Activated T-cell treated with anti-CD3 and anti-CD28 coated beads for 48 hours (primary cell): ENCODE measurements around the gene YPEL3.
A peak's percentile ranks its signal among the peaks of the same experiment; 100 is the strongest.

ENCODE experiments used
- DNase-seq: peaks from one replicate; pipeline ENCODE4 v3.0.0-alpha.2; 2020; ENCODE audit warnings: low read depth

YPEL3 gene

DNA sequence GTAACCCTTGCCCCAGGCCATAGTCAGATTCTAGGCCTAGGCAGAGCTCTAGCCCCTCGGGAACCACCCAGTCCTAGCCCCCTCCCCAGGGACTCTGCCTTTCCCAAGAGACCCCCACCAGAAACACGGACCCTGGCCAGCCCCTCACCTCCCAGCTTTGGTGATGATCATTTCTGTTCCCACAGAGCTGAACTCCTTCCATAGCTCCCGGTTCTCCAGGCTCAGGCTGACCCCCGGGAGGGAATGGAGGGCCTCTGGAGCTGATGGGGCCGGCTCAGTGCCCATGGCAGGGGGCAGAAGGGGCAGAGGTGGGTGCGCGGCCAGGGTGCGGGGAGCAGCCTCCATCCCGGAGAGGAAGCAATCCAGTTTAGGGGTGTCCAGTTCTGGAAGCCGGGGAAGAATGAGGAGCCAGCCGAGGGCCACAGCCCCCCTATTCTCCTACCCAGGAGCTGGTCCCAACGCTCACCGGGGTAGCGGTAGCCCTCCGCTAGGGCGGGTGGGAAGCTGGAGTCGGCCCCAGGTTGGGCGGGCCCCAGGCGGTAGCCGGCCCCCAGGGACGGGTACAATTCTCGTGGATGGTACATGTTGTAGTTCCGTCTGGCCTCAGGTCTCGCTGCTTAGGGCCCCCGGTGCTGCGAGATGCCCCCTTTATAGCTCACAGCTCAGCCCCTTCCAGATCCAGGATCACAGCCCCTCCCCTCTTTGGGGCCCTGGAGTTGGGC is 5.2 kb downstream of the YPEL3 start:
- DNase-seq: no peak

DNA sequence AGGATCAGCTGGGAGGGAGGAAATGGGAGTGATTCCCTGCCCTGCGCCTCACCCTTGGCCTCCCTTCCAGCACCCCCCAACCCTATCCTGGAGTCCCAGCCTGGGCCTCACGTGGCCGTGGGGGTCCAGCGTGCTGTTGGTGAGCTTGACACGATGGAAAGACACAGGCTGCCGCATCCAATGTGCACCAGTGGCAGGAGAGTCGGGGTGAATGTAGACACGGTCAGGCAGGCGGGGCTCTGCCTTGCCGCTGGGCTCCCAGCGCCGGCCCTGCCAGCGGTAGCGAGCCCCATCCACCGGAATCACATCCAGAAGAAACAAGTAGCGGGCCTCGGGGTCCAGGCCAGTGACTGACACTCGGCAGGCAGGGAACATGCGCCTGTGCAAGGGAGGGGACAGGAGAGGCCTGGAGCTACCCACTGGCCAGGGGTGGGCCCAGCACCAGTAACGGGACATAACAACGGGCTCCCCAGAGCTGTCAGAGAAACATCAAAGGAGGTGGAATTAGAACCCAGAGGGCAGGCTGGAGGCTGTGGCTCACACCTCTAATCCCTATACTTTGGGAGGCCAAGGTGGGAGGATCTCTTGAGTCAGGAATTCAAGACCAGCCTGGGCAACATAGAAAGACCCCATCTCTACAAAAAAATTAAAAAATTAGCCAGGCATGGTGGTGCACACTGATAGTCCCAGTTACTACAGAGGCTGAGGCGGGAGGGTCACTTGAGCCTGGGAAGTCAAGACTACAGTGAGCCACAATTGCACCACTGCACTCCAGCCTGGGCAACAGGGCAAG is 7.0 kb downstream of the YPEL3 start:
- no peak for DNase-seq

DNA sequence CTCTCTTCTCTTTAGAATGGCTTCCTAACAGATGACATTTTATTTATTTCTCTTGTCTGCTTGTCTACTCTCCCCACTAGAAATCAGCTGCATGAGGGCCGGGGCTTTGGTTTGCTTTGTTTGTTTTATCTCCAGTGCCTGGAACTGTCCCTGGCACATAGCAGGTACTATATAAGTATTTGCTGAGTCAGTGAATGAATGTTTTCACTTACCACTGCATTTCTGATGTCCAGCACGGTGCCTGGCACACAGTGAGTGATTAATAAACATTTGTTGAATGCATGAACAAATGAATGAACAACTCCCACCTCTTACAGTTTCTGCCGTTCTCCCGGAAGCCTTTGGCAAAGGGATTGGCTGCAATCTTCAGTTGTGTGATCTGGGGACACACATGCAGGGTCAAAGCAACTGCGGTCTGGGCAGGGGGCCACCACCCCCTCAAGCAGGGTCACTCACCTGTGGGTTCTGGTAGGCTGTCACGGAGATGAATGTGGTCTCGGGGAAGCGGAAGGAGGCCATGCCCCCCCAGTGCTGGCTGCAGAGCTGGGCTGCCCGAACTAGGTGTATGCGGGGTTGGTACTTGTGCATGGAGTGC is 7.7 kb downstream of the YPEL3 start:
- no peak for DNase-seq

DNA sequence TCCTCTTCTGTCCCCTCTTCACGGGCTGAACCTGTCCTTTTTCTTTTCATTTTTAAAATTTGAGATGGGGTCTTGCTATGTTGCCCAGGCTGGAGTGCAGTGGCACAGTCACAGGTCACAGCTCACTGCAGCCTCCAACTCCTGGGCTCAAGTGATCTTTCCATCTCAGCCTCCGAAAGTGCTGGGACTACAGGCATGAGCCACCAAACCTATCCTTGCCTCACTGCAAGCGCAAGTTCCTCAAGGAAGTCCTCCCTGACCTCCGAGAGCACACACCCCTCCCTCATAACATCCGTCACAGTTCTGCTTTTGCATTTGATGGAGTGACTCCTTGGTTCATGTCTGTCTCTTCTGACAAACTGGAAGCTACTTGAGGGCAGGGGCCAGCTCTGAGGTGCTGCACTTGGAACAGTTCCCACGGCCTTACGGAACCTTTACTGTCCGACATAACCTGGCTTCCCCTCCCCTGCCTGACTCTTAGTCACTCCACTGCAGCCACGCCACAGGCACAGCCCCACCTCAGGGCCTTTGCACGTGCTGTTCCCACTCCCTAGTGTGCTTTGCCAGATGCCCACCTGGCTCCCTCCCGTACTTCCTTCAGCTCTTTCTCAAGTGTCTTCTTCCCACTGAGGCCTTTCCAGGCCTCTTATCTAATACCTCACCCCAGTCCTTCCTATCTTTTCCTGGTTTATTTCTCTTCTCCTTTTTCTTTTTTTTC is 8.7 kb downstream of the YPEL3 start:
- no peak for DNase-seq

DNA sequence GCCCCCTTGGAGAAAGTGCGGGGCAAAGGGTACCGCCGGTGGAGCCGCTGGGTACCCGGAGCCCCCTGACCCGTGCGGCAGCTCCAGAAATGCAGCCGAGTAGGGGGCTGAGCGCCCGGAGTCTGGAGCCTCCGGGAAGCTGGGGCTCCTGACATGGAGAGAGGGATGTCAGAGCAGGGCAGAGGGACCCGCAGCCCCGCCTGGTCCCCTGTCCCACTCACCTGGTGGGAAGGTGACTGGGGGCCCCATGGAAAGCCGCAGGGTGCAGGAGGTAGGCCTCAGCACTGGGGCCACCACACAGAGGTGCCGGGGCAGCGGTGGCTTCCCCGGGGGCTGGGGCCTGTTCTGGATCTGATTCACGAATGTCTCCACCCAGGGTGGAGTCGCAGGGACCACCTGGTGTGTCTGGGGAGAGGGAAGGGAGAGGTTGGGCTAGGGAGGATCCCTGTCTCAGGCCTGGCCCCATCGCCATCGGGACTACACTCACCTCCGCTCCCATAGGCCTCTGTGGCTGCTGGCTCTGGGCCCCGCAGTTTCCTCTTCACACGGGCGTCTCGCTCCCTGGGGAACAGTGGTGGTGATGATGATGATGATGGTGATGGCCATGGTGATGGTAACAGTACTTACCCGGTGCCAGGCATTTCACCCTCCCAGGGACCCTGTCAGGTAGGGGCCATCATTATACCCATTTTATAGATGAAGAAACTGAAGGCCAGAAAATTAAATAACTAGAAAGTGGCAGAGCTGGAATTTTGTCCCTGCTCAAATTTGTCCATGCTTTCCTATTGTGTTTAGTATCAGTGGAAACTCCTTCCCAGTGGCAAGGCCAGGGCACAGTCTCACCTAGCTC is 9.5 kb downstream of the YPEL3 start:
- no peak for DNase-seq

DNA sequence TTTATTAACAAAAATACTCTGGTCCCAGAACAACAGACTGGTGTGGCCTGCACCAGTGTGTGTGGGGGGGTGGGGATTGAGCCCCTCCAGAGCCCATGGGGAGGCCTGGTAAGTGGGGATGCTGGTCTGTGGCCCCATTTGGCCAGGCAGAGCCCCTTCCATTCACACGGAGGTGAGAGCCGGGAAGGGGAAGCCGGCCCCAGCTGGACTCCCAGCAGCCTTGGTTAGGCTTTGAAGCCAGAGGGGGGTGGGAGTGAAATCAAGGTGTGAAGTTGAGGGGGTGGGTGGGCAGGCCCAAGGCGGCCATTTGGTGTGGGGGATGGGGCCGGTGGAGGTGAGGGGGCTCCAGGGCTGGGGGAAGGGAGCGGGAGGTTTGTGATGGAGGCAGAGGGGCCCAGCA is 10.2 kb downstream of the YPEL3 start:
- DNase-seq: no peak

DNA sequence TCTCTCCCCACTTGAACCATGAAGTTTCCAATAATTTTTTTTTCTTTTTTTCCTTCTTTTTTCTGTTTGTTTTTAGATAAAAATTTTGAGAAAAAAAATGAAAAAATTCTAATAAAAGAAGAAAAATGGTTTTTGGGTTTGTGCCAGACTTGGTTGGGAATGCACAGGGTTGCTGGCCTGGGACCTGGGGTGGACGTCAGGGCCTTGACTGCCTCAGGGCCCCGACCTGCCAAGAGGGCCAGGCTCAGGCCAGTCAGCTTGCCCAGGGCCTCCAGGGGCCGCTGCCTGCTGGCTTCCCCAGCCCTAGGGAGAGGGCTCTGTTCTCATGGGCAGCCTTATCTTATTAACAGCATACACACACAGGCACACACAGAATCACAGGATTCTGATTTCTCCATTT is 10.8 kb downstream of the YPEL3 start:
- no peak for DNase-seq

DNA sequence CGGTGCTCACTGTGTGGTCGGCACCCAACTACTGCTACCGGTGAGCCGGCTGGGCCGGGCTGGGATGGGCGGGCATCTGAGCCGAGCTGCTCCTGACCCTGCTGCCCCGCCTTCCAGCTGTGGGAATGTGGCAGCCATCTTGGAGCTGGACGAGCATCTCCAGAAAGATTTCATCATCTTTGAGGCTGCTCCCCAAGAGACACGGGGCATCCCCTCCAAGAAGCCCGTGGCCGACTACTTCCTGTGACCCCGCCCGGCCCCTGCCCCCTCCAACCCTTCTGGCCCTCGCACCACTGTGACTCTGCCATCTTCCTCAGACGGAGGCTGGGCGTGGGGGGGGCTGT is 11.2 kb downstream of the YPEL3 start:
- no peak for DNase-seq

DNA sequence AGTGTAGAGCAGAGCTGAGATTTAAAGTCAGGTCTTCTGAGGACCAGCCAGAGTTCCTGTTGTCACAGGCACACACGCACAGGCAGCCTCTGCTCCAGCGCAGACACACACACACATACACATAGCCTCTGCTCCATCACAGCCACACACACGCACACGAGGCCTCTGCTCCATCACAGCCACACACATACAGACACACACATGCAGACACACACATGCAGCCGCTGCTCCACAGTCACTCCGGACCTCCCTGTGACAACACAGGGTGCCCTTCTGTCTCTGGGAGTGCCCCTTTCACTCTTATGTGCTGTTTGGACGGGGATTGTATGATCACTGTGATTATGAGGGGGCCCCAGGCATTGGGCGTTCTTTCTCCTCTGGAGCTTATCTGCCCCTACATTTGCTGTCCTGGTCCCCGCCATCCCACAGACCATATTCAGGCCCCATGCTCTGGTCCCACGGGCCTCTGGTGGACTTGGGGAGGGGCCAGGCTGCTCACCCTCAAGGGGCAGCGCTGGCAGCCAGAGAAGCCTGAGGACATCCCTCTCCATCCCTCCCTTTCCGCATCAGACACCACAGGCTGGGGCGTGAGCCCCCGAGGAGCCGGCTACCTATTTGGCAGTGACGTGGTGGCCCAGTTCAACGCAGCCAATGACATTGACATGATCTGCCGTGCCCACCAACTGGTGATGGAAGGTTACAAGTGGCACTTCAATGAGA is 11.8 kb downstream of the YPEL3 start:
- no peak for DNase-seq

DNA sequence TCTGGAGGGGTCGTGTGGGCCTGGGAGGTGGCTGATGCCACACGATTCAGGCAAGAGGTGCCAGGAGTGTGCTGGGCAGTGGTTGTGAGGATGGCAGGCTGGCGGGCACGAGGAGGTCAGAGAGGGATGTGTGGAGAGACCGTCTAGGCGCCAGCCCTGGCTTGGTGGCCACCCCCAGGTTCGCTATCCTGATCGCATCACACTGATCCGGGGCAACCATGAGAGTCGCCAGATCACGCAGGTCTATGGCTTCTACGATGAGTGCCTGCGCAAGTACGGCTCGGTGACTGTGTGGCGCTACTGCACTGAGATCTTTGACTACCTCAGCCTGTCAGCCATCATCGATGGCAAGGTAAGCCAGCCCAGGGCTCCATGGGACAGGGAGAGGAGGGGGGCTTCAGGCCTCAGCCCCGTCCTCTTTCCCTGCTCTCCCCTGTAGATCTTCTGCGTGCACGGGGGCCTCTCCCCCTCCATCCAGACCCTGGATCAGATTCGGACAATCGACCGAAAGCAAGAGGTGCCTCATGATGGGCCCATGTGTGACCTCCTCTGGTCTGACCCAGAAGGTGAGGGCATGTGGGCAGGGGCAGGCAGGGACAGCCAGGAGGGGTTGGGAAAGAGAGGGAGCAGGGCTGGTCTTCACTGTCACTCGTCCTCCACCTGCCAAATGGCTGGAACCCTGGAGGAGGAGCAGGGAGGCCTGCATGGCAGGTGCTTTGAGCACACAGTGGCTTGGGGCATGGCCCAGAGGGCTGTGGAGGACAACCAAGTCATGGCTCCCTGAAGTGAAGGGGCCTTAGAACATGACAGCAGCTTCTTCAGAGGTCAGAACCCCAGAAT is 12.6 kb downstream of the YPEL3 start:
- no peak for DNase-seq

DNA sequence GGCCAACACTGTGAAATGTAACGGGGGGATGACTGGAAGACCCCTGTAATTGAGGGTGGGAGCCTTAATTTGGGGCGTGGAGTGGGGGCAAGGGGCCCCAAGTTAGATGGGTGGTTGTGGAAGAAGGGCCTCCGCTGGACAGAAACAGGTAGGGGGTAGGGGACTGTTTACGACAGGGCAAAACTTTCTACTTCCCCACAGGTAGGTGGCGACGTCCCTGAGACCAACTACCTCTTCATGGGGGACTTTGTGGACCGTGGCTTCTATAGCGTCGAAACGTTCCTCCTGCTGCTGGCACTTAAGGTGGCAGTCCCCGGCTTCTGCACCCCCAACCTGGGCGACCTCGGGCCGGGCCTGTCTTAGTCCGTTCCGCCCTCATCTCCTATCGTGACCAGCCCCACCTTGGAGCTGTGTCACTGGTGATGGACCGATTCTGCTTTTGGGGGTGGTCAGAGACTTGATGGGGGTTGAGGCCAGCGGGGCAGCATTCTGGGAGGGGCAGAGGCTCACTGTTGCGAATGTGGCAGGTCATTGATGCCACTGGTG is 13.4 kb downstream of the YPEL3 start:
- DNase-seq: no peak

DNA sequence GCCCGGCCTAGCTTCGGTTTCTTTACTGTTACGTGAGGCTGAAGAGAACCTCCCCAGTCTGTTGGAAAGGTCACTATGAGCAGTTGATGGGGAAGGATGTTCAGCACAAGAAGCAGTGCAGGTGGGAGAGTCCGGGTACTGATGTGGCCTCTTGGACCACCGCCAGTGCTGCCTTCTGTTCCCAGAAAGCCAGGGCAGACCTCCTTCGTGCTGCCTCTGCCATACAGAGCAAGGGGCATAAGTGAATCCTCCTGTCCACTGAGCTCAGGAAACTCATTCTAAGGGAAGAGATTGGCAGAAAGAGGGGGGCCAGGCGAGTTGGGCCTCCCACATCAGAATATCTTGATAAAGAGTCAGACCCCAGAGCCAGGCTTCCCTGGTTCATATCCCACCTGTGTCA is 16.5 kb downstream of the YPEL3 start:
- no peak for DNase-seq

DNA sequence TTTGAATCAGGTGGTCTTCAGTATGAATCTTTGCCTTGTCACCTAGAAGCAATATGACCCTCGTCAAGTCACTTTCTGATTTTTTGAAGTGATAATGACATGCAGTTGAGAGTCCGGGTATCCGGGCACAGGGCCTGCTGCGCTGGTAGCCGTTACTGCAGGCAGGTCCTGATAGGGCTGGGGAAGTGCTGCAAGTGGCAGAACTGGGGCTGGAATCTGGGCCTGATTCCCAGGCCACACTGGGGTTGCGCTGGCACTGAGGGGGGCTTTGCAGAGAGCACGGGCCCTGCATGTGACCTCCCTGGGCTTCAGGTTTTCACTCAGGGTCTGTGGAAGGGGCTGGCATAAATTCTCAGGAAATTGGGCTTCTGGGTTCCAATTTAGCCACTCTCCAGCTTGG is 17.3 kb downstream of the YPEL3 start:
- no peak for DNase-seq

DNA sequence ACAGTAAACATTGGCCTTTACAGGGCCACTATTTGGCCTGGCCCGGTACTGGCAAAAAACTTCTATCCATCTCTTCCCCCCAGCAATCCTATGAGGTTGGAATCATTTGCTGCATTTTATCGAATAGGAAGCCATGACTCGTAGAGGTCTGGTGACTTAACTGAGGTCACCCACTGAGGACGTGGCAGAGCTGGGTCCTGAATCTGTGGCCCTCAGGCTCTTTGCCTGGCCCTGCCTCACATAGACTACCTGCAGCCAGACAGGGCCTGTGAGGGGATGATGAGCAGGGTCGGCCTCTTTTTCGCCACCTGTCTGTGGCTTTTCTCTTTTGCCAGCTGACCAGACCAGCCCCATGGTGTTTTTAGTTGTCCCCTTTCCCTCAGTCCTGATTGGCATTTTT is 18.4 kb downstream of the YPEL3 start:
- DNase-seq: no peak

DNA sequence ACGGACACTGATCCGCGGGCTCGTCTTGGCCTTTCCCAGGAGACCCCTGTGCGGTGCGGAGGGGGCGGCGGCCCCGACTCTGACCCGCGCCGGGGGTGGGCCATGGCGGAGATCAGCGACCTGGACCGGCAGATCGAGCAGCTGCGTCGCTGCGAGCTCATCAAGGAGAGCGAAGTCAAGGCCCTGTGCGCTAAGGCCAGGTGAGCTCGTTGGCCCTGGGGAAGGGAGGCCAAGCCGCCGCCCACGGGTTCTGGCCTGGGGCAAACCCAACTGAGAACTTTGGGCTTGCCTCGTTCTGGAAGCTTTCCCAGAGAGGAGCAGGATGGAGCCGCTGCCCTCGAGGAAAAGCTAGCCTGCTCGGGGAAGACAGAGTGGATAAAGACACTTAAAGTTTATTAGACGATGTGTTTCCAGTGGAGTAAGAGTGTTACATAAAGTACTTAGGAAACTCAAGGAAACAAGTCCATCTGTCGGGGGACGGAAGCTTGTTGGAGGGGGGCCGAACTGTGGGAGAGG is 19.7 kb downstream of the YPEL3 start:
- no peak for DNase-seq

DNA sequence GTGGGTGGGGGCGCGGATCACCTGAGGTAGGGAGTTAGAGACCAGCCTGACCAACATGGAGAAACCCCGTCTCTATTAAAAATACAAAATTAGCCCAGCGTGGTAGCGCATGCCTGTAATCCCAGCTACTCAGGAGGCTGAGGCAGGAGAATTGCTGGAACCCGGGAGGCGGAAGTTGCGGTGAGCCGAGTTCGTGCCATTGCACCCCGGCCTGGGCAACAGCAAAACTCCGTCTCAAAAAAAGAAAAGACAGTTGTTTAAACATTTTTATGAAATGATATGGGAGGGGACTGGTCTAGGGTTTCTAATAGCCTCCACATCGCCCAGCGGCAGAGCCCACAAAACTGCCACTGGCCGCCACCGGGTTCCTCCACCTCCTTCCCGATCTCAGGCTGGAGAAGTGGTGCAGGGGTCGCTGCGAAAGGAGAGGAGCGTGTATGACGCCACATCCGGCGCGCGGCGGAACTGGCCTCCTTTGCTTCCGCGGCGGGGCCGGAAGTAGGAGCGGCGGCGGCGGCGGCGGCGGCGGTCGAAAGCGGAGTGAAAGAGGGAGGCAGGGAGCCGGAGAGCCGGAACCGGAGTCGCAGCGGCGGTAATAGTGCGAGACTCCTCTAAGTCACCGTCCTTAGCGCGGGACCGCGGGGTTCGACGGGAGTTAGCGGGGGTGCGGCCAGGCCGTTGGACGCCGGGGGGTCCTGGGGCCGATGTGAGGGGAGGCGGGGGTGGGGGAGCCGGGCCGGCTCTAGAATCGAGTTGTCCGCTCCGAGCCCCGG is 20.3 kb downstream of the YPEL3 start, which contains the start of gene PPP4C:
PPP4C (plus strand) TSS at position 492 of the 773 bp plus-strand sequence. CDS start 384 bp downstream, outside the sequence.
- peak; percentile 89 for DNase-seq

DNA sequence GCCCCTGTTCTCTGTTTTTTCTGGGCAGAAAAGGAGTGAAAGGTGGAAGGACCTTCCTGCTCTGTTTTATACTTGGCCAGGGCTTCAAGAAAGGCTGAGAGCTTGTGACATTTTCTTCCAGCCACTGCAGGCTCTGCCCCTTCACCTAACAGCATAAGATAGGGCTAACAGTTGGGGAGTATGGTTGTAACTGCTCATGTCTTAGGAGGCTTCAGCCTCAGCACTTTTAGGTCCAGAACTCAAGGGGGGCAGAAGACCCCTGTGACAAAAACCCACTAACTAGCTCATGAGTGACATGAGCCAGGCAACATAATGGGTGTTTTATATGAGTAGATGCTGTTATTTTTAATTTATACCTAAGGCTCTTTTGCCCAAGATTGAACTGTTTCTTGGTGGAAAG is 25.5 kb downstream of the YPEL3 start:
- DNase-seq: no peak

DNA sequence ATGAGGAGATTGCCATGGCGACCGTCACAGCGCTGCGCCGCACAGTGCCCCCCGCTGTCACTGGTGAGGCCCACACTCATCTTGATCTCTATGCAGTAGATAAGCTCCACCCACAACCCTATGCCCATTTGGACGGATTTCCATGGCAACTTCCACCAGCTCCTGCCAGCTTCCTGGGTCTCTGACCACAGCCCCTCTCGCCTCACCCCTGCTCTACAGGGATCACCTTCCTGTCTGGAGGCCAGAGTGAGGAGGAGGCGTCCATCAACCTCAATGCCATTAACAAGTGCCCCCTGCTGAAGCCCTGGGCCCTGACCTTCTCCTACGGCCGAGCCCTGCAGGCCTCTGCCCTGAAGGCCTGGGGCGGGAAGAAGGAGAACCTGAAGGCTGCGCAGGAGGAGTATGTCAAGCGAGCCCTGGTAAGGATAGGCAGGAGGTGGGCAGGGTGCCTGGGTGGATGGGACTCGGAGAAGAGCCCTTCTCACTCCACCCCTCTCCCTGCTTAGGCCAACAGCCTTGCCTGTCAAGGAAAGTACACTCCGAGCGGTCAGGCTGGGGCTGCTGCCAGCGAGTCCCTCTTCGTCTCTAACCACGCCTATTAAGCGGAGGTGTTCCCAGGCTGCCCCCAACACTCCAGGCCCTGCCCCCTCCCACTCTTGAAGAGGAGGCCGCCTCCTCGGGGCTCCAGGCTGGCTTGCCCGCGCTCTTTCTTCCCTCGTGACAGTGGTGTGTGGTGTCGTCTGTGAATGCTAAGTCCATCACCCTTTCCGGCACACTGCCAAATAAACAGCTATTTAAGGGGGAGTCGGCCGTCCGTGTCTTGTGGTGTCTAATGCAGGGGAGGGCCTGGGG is 26.2 kb downstream of the YPEL3 start:
- no peak for DNase-seq
